HG02623 (cell line): ENCODE results near the gene EGLN1.

Experiments
- ATAC-seq: cut with Tn5 transposase; IDR thresholded peaks from one replicate; pipeline ENCODE4 v1.9.1; 2021; ENCODE audit warnings: moderate library complexity; ENCODE audit not compliant: unreplicated experiment

EGLN1 gene

GRCh38 chr1:231397886-231398671 is 24.0 kb downstream of the EGLN1 start:
- no peak for ATAC-seq

GRCh38 chr1:231396643-231397042 is 25.4 kb downstream of the EGLN1 start:
- no peak for ATAC-seq

- no peak for ATAC-seq
Measured at GRCh38 chr1:231395998-231396390, 26.1 kb downstream of the EGLN1 start.

GRCh38 chr1:231395076-231395997 is 26.8 kb downstream of the EGLN1 start:
- no peak for ATAC-seq

GRCh38 chr1:231393668-231394067 is 28.4 kb downstream of the EGLN1 start:
- ATAC-seq, result no peak

GRCh38 chr1:231392389-231393131 is 29.5 kb downstream of the EGLN1 start:
- no peak for ATAC-seq

GRCh38 chr1:231390071-231390470 is 32.0 kb downstream of the EGLN1 start:
- ATAC-seq, result no peak

- no peak for ATAC-seq
Measured at GRCh38 chr1:231387770-231388669, 34.1 kb downstream of the EGLN1 start.

GRCh38 chr1:231386466-231386865 is 35.6 kb downstream of the EGLN1 start:
- ATAC-seq, result no peak

GRCh38 chr1:231385416-231385748 is 36.7 kb downstream of the EGLN1 start:
- ATAC-seq, result no peak

GRCh38 chr1:231384696-231385415 is 37.2 kb downstream of the EGLN1 start:
- no peak for ATAC-seq

GRCh38 chr1:231383159-231383860 is 38.8 kb downstream of the EGLN1 start:
- ATAC-seq, result no peak

- no peak for ATAC-seq
Measured at GRCh38 chr1:231382426-231382825, 39.7 kb downstream of the EGLN1 start.

- ATAC-seq, result no peak
Measured at GRCh38 chr1:231381729-231382128, 40.4 kb downstream of the EGLN1 start.

- no peak for ATAC-seq
Measured at GRCh38 chr1:231376875-231377549, 45.1 kb downstream of the EGLN1 start.

- no peak for ATAC-seq
Measured at GRCh38 chr1:231376101-231376500, 46.0 kb downstream of the EGLN1 start.

GRCh38 chr1:231374394-231374793 is 47.7 kb downstream of the EGLN1 start:
- ATAC-seq, result no peak

- ATAC-seq, result no peak
Measured at GRCh38 chr1:231372501-231372900, 49.6 kb downstream of the EGLN1 start.

- no peak for ATAC-seq
Measured at GRCh38 chr1:231369282-231369681, 52.8 kb downstream of the EGLN1 start.
